IMR-90 (cell line): ENCODE results near the gene MAVS. TPM values are rescaled to one million over a fixed set of nuclear protein-coding genes. Genes with fewer than 3 reads are reported as not detected.

Source experiments
- CEBPB ChIP-seq: IDR thresholded peaks from 2 replicates; pipeline ENCODE4 v1.6.1; 2012; ENCODE audit warnings: low read depth, low read length, improper control_type of control experiment
- CHD1 ChIP-seq: IDR thresholded peaks from 2 replicates; pipeline ENCODE4 v1.6.1; 2012; ENCODE audit warnings: low read depth, low read length, improper control_type of control experiment
- MAFK ChIP-seq: IDR thresholded peaks from 2 replicates; pipeline ENCODE4 v1.6.1; 2012; ENCODE audit warnings: low read depth, low read length, improper control_type of control experiment
- RFX5 ChIP-seq: IDR thresholded peaks from 2 replicates; pipeline ENCODE4 v1.8.0; 2012; ENCODE audit warnings: low read depth, mild to moderate bottlenecking, low read length, moderate library complexity
- SMC3 ChIP-seq: fragments of 150-350 bp; IDR thresholded peaks from 2 replicates; pipeline ENCODE4 v1.6.1; 2016; ENCODE audit warnings: low read depth, mild to moderate bottlenecking, antibody characterized with exemption, low read length, moderate library complexity
- polyA plus RNA-seq, 3 experiments: library from polyadenylated mRNA; depleted of rRNA; stranded (reverse); fragments of >200 nt; gene quantifications; 2 replicates each; pipeline ENCODE4 v1.2.3, GENCODE V29; 2012; ENCODE audit warnings: low replicate concordance in 1 of 3
- total RNA-seq: library from RNA; depleted of rRNA; stranded (reverse); fragments of >200 nt; gene quantifications from 2 replicates; pipeline ENCODE4 v1.2.3, GENCODE V29; 2012

Gene MAVS
- total and polyA plus RNA-seq, 2 of the 4 experiments (the other 2 are of a cell fraction) = 10.4 to 15.6 TPM

- TF ChIP-seq MAFK (no peak), CEBPB (no peak), RFX5 (no peak), SMC3 (peak; percentile 66), CHD1 (no peak)
Measured at GRCh38 chr20:3818155-3819151, 28.2 kb upstream of the MAVS start (continued).
